Breast epithelium (tissue), 3 donors: ENCODE data around the gene AKIRIN2.

Source experiments
- CTCF ChIP-seq, 3 donors: fragments of 450-650 bp; IDR thresholded peaks; one replicate each; pipeline ENCODE4 v1.5.1; 2016 to 2017; ENCODE audit warnings: antibody characterized with exemption in 3 of 3, mild to moderate bottlenecking in 3 of 3, moderate library complexity in 3 of 3
- POLR2A ChIP-seq: fragments of 450-650 bp; IDR thresholded peaks from one replicate; pipeline ENCODE4 v1.6.1; 2016; ENCODE audit warnings: antibody characterized with exemption, mild to moderate bottlenecking, moderate library complexity
- POLR2AphosphoS5 ChIP-seq, 3 donors: sonication (generic); formaldehyde crosslinking; IDR thresholded peaks; one replicate each; pipeline ENCODE4 v1.6.1; 2017; ENCODE audit warnings: antibody characterized with exemption in 3 of 3

GRCh38 chr6:87653074-87653962, 48.7 kb downstream of the AKIRIN2 start:
- TF ChIP-seq CTCF (IDR thresholded peaks at IDR 0.05) (no peak), POLR2AphosphoS5 (IDR thresholded peaks at IDR 0.05) (no peak), POLR2A (no peak)
